Metanephros (tissue), 2 donors: ENCODE data around the gene ACADVL. TPM values are rescaled to one million over a fixed set of nuclear protein-coding genes. Genes with fewer than 3 reads are reported as not detected.

Experiments
- small RNA-seq: library from RNA; depleted of rRNA; stranded (forward); fragments of <200 nt; gene quantifications from one replicate; pipeline ENCODE3, GENCODE V24; 2014; ENCODE audit warnings: low replicate concordance
- total RNA-seq: library from RNA; depleted of rRNA; stranded (reverse); fragments of >200 nt; gene quantifications from one replicate; pipeline ENCODE4 v1.2.3, GENCODE V29; 2014

ACADVL gene
- 342 TPM for total RNA-seq

DNA sequence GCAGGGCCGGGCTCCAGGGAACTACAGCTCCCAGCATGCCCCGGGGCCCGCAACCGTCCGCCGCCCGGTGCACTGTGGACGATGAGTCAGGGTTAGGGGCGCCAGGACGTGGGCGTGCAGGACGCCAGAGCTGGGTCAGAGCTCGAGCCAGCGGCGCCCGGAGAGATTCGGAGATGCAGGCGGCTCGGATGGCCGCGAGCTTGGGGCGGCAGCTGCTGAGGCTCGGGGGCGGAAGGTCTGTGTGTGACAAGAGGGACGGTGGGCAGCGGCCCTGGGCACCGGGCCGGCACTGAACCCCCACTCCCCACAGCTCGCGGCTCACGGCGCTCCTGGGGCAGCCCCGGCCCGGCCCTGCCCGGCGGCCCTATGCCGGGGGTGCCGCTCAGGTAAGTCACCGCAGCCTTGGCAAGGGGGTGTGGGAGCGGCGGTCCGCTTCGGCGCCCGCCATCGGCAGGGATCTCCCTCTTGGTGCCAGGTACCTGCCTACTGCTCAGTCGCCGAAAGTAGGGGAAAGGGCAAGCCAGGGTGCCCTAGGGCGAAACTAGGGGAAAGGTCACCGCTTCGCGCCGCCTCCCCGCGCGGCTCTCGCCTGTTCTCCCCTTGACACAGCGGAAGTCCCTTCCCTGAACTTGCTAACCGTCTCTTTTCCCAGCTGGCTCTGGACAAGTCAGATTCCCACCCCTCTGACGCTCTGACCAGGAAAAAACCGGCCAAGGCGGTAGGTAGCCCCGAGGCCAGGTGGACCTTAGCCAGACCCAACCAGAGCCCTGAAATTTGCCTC, at the start of gene ACADVL, which contains the start of gene DLG4:
TSS of gene ACADVL (plus strand) at position 127 of the 781 bp plus-strand sequence. CDS start at position 174, 47 bp downstream.
TSS of gene DLG4 (minus strand) at position 25 of the 781 bp plus-strand sequence.

GRCh38 chr17:7179317-7180254, 40.2 kb upstream of the ACADVL start, which contains the start of gene ASGR1:
Gene ASGR1, minus strand, starts transcription at chr17:7179370. Its CDS starts 807 bp downstream, at chr17:7178563.

DNA sequence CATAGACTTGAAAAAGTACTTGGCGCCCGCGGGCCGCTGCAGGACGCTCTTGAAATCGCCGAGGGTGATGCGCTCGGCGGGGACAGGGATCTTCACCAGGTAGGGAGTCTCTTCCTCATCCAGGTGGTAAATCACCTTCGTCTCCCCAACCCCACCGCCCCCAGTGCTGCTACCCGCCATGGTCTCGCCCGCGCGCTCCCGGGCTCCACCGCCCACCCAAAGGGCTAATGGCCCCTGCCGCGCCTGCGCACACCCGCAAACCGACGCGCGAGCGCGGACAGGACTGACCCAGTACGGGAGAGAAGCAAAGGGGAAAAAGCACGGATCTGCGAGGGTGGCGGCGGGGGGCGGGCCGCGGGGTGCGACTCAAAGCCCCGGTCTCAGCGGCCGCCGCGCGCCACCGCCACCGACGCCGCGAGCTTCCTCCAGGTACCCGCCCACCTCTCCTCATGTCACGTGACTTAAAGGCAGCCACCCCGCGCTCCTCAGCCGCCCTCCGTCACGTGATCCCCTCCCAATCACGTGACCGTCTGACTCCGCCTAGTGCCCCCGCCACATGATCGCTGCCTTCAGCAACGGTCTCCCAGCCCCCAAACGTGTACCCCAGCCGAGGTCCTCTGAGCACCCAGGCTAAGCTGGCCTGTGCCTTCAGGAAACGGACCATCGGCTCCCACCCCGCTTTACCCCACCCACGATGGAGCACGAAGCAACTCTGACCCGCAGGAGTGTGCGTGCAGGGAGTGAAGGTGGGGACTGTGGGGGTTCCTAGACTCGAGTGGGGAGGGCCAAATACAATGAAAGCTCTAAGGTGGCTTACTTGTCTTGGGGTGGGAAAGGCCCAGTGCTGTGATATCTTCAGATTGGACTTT, 14.6 kb downstream of the ACADVL start, which contains the start of gene DVL2:
TSS of gene DVL2 (minus strand) at position 435 of the 869 bp plus-strand sequence. CDS start at position 180, 255 bp downstream.

GRCh38 chr17:7239091-7240027, 19.6 kb downstream of the ACADVL start, which contains the start of gene PHF23:
Gene PHF23, minus strand, starts transcription at chr17:7239457. Its CDS starts 178 bp downstream, at chr17:7239279.

DNA sequence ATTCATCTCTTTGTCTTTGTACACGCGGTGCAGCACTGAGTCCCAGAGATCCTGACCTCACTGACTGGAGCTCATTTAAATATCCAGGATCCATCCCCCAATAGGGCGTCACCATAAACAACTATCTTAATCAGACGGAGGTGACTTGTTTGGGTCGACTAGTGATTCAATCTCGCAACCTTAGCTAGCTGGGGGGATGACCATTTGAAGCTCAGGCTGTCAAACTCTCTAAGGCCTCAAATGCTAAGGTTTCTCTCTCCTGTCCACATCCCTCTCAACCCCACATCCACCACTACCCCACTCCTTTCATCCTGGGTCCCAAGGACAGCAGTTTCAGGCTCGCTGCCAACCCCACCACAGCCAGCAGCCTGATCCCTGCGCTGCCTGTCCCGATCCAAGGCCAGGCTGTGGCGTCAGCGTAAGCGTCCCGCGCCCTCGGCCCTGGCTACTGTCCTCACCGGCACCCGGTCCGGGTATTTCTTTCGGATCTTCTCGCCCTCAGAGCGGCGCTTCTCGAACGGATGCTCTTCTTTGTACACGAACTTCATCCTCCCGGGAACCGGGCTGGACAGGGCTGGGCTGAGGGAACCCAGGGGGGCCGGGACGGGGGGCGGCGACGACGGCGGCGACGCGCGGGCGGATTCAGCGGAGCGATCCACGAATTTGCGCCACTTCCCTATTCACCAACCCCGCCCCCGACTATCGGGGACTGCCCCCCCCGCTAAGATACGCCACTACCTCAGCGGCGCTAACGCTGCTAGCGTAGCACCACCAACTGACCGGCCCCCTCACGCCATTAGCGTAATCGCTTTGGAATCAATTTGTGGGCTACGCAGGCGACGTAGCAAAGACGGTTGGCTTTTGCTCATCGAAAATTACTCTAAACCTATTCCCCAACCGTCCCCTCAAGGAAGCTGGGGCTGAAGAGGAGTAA, 22.3 kb downstream of the ACADVL start, which contains the start of gene GABARAP:
TSS of gene GABARAP (minus strand) at position 667 of the 934 bp plus-strand sequence. CDS start at position 548, 119 bp downstream.

DNA sequence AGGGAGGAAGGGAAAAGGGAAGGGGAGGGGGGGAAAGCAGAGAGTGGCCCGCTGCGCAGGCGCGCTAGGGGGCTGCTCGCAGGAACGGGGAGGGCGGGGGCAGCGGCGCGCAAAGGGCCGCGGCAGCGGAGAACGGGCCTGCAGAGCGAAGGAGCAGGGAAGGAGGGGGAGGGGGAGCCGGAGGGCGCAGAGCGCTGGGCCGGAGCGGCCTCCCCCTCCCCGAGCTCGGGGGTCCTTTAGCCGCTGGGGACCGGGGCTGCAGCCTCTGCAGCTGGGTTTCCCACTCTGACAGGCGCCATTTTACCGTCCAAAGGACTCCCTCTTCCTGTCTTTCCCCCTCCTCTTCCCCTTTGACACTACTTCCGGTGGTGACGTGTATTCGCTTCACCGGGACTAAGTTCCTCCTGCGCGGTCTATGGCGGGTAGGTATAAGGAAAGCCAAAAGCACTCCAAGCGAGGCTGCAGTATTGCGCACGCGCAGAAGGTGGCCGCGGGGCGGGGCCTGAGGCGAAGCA, 32.0 kb downstream of the ACADVL start, which contains the start of gene CTDNEP1:
TSS of gene CTDNEP1 (minus strand) at position 74 of the 515 bp plus-strand sequence. CDS start 438 bp downstream, outside the sequence.

GRCh38 chr17:7252176-7253043, 32.7 kb downstream of the ACADVL start, which contains the start of gene ELP5:
Gene ELP5, plus strand, starts transcription at chr17:7252215. Its CDS starts 336 bp downstream, at chr17:7252551.

GRCh38 chr17:7262192-7262934, 42.6 kb downstream of the ACADVL start, which contains the start of gene CLDN7:
Gene CLDN7, minus strand, starts transcription at chr17:7262478. Its CDS starts 435 bp downstream, at chr17:7262043.

Small RNA genes within 50 kb of the gene (small RNA-seq; reads per million reads assigned to genes)
- gene AC120057.4: not detected
- gene MIR324: 12.1 reads per million, percentile 95 among the genes with 10 or more reads in this experiment
- not detected for gene RF00019

Other genes with a start within 250 kb of the ACADVL start
- gene ALOX12, start 223.9 kb upstream of the ACADVL start, total RNA-seq: 0.64 TPM
- 96.7 TPM for gene RNASEK, start 207.3 kb upstream of the ACADVL start, total RNA-seq
- gene BCL6B, start 196.9 kb upstream of the ACADVL start, total RNA-seq: 20.3 TPM
- 1.6 TPM for gene SLC16A13, start 183.9 kb upstream of the ACADVL start, total RNA-seq
- 0.41 TPM for gene SLC16A11, start 175.8 kb upstream of the ACADVL start, total RNA-seq
- 4.8 TPM for gene CLEC10A, start 139.7 kb upstream of the ACADVL start, total RNA-seq
- 2.2 TPM for gene ASGR2, start 105.1 kb upstream of the ACADVL start, total RNA-seq
- 5.5 TPM for gene ASGR1, start 40.6 kb upstream of the ACADVL start, total RNA-seq
- gene DLG4, start 102 bp upstream of the ACADVL start, total RNA-seq: 36.0 TPM
- 73.5 TPM for gene DVL2, start 14.6 kb downstream of the ACADVL start, total RNA-seq
- 44.4 TPM for gene PHF23, start 19.5 kb downstream of the ACADVL start, total RNA-seq
- 226 TPM for gene GABARAP, start 22.5 kb downstream of the ACADVL start, total RNA-seq
- 77.3 TPM for gene CTDNEP1, start 31.8 kb downstream of the ACADVL start, total RNA-seq
- 27.2 TPM for gene ELP5, start 32.3 kb downstream of the ACADVL start, total RNA-seq
- gene CLDN7, start 42.5 kb downstream of the ACADVL start, total RNA-seq: 65.5 TPM
- gene SLC2A4, start 61.8 kb downstream of the ACADVL start, total RNA-seq: 19.6 TPM
- 2.0 TPM for gene YBX2, start 74.7 kb downstream of the ACADVL start, total RNA-seq
- gene EIF5A, start 87.7 kb downstream of the ACADVL start, total RNA-seq: 179 TPM
- 30.4 TPM for gene GPS2, start 95.4 kb downstream of the ACADVL start, total RNA-seq
- gene NEURL4, start 109.4 kb downstream of the ACADVL start, total RNA-seq: 31.2 TPM
- gene ACAP1, start 116.6 kb downstream of the ACADVL start, total RNA-seq: 4.8 TPM
- 7.0 TPM for gene KCTD11, start 132.2 kb downstream of the ACADVL start, total RNA-seq
- not detected for gene TMEM95, start 135.2 kb downstream of the ACADVL start, total RNA-seq
- gene TNK1, start 161.2 kb downstream of the ACADVL start, total RNA-seq: 5.5 TPM
- 23.1 TPM for gene PLSCR3, start 174.6 kb downstream of the ACADVL start, total RNA-seq
- gene TMEM256, start 184.2 kb downstream of the ACADVL start, total RNA-seq: 109 TPM
- gene NLGN2, start 187.9 kb downstream of the ACADVL start, total RNA-seq: 21.3 TPM
- not detected for gene SPEM1, start 200.4 kb downstream of the ACADVL start, total RNA-seq
- gene SPEM2, start 205.7 kb downstream of the ACADVL start, total RNA-seq: not detected
- gene SPEM3, start 208.9 kb downstream of the ACADVL start, total RNA-seq: not detected
- gene TMEM102, start 215.5 kb downstream of the ACADVL start, total RNA-seq: 5.0 TPM
- 4.8 TPM for gene FGF11, start 219.6 kb downstream of the ACADVL start, total RNA-seq
- gene CHRNB1, start 225.1 kb downstream of the ACADVL start, total RNA-seq: 21.4 TPM